Liver (tissue), 3 donors: Measurements from ENCODE around the gene TM9SF4.

ENCODE experiments used
- ATF3 ChIP-seq: IDR thresholded peaks from 2 replicates; pipeline ENCODE4 v1.6.1; 2016; ENCODE audit warnings: antibody characterized with exemption
- EGR1 ChIP-seq, 2 donors: IDR thresholded peaks; 2 replicates each; pipeline ENCODE4 v1.6.1; 2016 to 2018; ENCODE audit warnings: antibody characterized with exemption in 2 of 2, low read depth in 2 of 2
- JUND ChIP-seq, 2 donors: IDR thresholded peaks; 2 replicates each; pipeline ENCODE4 v1.6.1; 2016; ENCODE audit warnings: antibody characterized with exemption in 2 of 2
- MAX ChIP-seq: IDR thresholded peaks from 2 replicates; pipeline ENCODE4 v1.6.1; 2016; ENCODE audit warnings: antibody characterized with exemption
- NR2F2 ChIP-seq: IDR thresholded peaks from 2 replicates; pipeline ENCODE4 v1.6.1; 2016; ENCODE audit warnings: antibody characterized with exemption
- RAD21 ChIP-seq, 2 donors: IDR thresholded peaks; 2 replicates each; pipeline ENCODE4 v1.6.1; 2016; ENCODE audit warnings: antibody characterized with exemption in 2 of 2, mild to moderate bottlenecking in 2 of 2
- SP1 ChIP-seq: IDR thresholded peaks from 2 replicates; pipeline ENCODE4 v1.6.1; 2018; ENCODE audit warnings: antibody characterized with exemption, mild to moderate bottlenecking
- TAF1 ChIP-seq: conservative IDR thresholded peaks from 2 replicates; pipeline ENCODE4 v1.6.1; 2016; ENCODE audit warnings: antibody characterized with exemption, mild to moderate bottlenecking
- YY1 ChIP-seq: IDR thresholded peaks from 2 replicates; pipeline ENCODE4 v1.6.1; 2016; ENCODE audit warnings: antibody characterized with exemption, mild to moderate bottlenecking
- TF ChIP-seq, protein P1 (sequence below): fragments of 150-350 bp; IDR thresholded peaks from 2 replicates; pipeline ENCODE4 v1.5.1; 2017; ENCODE audit warnings: improper control_type of control experiment, low read depth, low read length; ENCODE audit not compliant: missing input control
- TF ChIP-seq, protein P2 (sequence below): IDR thresholded peaks from 2 replicates; pipeline ENCODE4 v1.6.1; 2016; ENCODE audit warnings: antibody characterized with exemption
- donor health status: healthy.
- donor health status: healthy.

GRCh38 chr20:32113591-32114260 is 4.2 kb downstream of the TM9SF4 start:
- TF ChIP-seq JUND (IDR thresholded peaks at IDR 0.05) (no peak), RAD21 (IDR thresholded peaks at IDR 0.05) (no peak), YY1 (no peak), MAX (no peak), NR2F2 (no peak), SP1 (no peak), EGR1 (IDR thresholded peaks at IDR 0.05; ENCODE audit: low read depth in 2 of 2) (no peak), TAF1 (no peak), ATF3 (no peak)
- TF ChIP-seq, protein P1, sequence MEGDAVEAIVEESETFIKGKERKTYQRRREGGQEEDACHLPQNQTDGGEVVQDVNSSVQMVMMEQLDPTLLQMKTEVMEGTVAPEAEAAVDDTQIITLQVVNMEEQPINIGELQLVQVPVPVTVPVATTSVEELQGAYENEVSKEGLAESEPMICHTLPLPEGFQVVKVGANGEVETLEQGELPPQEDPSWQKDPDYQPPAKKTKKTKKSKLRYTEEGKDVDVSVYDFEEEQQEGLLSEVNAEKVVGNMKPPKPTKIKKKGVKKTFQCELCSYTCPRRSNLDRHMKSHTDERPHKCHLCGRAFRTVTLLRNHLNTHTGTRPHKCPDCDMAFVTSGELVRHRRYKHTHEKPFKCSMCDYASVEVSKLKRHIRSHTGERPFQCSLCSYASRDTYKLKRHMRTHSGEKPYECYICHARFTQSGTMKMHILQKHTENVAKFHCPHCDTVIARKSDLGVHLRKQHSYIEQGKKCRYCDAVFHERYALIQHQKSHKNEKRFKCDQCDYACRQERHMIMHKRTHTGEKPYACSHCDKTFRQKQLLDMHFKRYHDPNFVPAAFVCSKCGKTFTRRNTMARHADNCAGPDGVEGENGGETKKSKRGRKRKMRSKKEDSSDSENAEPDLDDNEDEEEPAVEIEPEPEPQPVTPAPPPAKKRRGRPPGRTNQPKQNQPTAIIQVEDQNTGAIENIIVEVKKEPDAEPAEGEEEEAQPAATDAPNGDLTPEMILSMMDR: no peak
- TF ChIP-seq, protein P2, sequence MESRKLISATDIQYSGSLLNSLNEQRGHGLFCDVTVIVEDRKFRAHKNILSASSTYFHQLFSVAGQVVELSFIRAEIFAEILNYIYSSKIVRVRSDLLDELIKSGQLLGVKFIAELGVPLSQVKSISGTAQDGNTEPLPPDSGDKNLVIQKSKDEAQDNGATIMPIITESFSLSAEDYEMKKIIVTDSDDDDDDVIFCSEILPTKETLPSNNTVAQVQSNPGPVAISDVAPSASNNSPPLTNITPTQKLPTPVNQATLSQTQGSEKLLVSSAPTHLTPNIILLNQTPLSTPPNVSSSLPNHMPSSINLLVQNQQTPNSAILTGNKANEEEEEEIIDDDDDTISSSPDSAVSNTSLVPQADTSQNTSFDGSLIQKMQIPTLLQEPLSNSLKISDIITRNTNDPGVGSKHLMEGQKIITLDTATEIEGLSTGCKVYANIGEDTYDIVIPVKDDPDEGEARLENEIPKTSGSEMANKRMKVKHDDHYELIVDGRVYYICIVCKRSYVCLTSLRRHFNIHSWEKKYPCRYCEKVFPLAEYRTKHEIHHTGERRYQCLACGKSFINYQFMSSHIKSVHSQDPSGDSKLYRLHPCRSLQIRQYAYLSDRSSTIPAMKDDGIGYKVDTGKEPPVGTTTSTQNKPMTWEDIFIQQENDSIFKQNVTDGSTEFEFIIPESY: no peak
